PFSK-1 (cell line): ENCODE data around the gene MPP3.

ENCODE experiments used
- POLR2AphosphoS5 ChIP-seq: IDR thresholded peaks from 2 replicates; pipeline ENCODE4 v1.6.1; 2012; ENCODE audit warnings: low read depth, mild to moderate bottlenecking, control low read depth, low read length, moderate library complexity
- REST ChIP-seq, 2 experiments: IDR thresholded peaks; 2 replicates each; pipeline versions ENCODE4 v1.6.1 to v1.8.0; 2011 to 2012; ENCODE audit warnings: low read depth in 2 of 2, low read length in 2 of 2, control low read depth in 1 of 2, inconsistent platforms in 1 of 2, mild to moderate bottlenecking in 1 of 2, moderate library complexity in 1 of 2; ENCODE audit not compliant: insufficient read depth in 1 of 2
- SIN3A ChIP-seq: IDR thresholded peaks from 2 replicates; pipeline ENCODE4 v1.6.1; 2012; ENCODE audit warnings: mild to moderate bottlenecking, low read length, moderate library complexity, borderline replicate concordance; ENCODE audit not compliant: insufficient read depth
- TAF1 ChIP-seq: IDR thresholded peaks from 2 replicates; pipeline ENCODE4 v1.6.1; 2012; ENCODE audit warnings: low read length, control low read depth, borderline replicate concordance; ENCODE audit not compliant: insufficient read depth

DNA sequence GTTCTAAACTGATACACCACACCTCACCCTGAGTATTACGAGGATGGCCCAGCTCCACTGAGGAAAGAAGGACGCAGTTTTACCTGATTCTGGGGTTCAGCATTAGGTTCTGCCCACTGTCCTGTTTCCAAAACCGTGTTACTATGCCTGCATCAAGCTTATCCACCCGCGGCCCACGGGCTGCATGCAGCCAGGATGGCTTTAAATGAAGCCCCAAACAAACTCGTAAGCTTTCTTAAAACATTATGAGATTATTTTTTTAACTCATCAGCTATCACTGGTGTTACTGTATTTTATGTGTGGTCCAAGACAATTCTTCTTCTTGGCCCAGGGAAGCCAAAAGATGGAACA, 10.0 kb upstream of the MPP3 start:
- TF ChIP-seq REST (IDR thresholded peaks at IDR 0.05; ENCODE audit: insufficient read depth in 1 of 2, low read depth in 2 of 2, low read length in 2 of 2) (no peak), TAF1 (no peak), SIN3A (no peak), POLR2AphosphoS5 (no peak)
